Stimulated activated CD4-positive, alpha-beta T cell treated with anti-CD3 and anti-CD28 coated beads, Interleukin-15, amount 100 ng/mL, for 24 hours (primary cell): ENCODE measurements around the gene RASA3.
"Not testable (repeated sequence)": the region's sequence is repeated elsewhere in the genome, so short reads cannot be mapped to it uniquely, and the experiment has no call there.

ENCODE experiments used
- DNase-seq: peaks from one replicate; pipeline ENCODE4 v3.0.0-alpha.2; 2020

The RASA3 gene

DNA sequence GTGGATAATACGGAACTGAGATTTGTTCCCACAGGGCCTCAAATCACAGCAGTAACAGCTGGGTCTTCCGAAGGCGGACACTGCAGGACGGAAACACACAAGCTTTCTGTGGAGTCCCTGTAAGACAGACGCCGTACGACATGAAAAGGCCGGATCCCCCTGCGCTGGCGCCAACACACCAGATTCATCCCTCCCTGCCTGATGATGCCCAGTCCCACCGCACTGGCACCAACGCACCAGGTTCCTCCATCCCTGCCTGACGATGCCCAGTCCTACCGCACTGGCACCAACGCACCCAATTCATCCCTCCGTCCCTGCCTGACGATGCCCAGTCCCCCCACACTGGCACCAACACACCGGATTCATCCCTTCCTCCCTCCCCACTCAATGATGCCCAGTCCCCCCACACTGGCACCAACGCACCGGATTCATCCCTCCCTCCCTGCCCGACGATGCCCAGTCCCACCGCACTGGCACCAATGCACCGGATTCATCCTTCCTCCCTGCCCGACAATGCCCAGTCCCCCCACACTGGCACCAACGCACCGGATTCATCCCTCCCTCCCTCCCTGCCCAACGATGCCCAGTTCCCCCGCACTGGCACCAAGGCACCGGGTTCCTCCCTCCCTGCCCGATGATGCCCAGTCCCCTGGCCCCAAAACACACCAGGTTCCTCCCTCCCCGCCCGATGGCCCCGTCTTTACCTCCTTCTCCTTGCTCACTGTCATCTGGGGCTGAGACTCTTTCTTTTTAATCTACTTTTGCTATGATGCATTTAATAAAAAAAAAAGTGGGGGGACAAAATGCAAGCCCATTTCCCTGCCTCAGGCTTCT lies 55.1 kb downstream of the RASA3 start:
- DNase-seq, result no peak

GRCh38 chr13:114076329-114077090 lies 55.9 kb downstream of the RASA3 start:
- no peak for DNase-seq

DNA sequence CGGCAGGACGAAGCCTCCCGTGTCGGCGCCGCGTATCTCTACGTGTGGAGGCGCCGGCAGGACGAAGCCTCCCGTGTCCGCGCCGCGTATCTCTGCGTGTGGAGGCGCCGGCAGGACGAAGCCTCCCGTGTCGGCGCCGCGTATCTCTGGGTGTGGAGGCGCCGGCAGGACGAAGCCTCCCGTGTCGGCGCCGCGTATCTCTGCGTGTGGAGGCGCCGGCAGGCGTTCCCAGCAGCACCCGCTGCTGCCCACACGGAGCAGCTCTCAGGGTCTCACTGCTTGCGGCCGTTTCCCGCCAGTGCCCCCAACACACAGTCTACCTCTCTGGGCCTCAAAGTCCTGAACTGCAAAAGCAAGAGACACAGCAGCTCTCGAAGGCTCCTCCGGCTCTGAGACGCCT lies 56.6 kb downstream of the RASA3 start:
- not testable (repeated sequence) for DNase-seq

DNA sequence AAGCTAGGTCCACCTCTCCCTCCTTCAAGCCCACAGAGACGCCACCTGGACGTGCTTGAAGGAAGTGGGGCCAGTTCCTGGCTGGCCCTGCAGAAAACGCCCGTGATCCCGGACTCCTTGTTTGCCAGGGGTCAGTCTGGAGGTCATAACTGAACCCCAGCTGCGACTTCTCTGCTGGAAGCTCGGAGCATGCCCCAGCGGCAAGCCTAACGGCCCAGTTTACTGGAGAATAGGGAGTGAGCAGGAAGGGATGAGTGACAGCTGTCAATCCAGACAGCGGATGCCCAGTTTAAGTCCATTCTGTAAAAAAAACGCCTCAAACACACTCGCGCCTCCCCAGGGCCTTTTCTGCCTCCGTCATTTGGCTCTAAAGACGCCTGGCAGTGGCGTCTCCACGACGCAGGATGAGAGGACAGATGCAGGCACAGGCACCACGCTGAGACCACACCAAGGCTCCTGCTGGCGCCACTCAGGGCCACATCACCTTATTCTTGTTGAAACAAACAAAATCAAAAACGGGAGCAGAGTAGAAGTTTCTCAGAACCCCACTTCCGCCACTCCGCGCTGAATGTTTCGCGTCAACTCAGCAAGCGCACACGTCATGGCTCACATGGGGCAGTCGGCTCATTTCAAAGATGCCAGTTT lies 57.6 kb downstream of the RASA3 start:
- DNase-seq, result no peak

GRCh38 chr13:114073881-114074612 lies 58.4 kb downstream of the RASA3 start:
- no peak for DNase-seq

GRCh38 chr13:114072421-114072820 lies 60.0 kb downstream of the RASA3 start:
- DNase-seq, result no peak

GRCh38 chr13:114071991-114072390 lies 60.4 kb downstream of the RASA3 start:
- no peak for DNase-seq

DNA sequence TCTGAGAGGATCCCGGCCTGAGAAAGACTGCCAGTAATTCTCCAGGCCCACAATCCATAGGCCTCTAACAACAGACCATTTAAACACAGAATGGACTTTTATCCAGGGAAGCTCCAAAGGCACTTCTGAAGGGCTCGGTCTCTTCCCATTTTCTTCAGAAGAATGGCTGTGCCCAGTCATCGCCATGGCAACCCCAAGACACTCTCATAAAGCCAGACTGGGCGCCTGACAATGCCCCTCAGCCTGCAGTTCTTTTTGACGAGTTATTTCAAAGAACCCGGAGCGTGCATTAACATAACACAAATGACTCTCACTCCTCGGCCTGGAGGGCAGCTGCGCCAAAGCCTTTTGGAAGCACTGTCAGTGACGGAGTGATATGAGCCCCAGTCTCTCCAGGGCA lies 61.0 kb downstream of the RASA3 start:
- DNase-seq, result no peak

- no peak for DNase-seq
Observed at GRCh38 chr13:114070098-114070799, 62.2 kb downstream of the RASA3 start.

DNA sequence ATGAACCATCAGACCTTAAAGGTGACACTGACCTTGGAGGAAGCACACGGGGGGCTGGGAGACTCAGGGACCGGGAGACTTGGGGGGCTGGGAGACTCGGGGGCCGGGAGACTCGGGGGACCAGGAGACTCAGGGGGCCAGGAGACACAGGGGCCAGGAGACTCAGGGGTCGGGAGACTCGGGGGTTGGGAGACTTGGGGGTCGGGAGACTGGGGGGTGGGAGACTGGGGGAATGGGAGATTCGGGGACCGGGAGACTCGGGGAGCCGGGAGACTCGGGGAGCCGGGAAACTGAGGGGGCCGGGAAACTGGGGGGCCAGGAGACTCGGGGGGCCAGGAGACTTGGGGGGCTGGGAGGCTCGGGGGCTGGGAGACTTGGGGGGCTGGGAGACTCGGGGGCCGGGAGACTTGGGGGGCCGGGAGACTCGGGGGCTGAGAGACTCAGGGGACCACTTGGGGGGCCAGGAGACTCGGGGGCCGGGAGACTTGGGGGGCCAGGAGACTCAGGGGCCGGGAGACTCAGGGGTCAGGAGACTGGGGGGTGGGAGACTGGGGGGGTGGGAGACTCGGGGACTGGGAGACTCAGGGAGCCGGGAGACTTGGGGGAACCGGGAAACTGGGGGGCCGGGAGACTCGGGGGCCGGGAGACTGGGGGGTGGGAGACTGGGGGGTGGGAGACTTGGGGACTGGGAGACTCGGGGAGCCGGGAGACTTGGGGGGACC lies 62.9 kb downstream of the RASA3 start:
- DNase-seq, result no peak

- no peak for DNase-seq
Observed at GRCh38 chr13:114068656-114069318, 63.6 kb downstream of the RASA3 start.

GRCh38 chr13:114067886-114068651 lies 64.4 kb downstream of the RASA3 start:
- DNase-seq, result peak; percentile 70

DNA sequence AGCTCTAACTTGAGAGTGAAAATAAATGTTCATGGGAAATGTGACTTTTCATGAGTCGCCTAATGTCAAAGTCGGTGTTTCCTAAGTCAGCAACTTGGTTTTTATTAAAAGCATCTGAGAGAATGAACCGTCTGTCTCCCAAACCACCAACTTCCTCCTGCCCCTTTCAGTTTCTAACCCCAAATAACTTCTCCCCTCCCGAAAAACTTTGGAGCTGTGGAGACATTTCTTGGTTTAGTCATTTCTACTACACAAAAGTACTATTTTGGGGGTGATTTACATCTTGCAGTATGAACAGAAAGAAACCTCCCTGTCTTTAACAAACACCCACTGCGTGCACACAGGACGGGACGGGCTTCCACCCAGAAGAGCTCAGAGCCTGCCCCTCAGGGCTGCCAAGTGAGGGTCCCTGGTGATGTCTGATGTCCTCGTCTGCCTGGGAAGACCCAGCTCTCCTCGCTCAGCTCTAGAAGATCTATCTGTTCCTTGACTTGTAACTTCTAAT lies 65.0 kb downstream of the RASA3 start:
- peak; percentile 68 for DNase-seq

GRCh38 chr13:114066956-114067355 lies 65.5 kb downstream of the RASA3 start:
- DNase-seq, result no peak

- peak; percentile 50 for DNase-seq
Observed at GRCh38 chr13:114065926-114066774, 66.3 kb downstream of the RASA3 start.

- peak; percentile 90 for DNase-seq
Observed at GRCh38 chr13:114065141-114065925, 67.1 kb downstream of the RASA3 start.

DNA sequence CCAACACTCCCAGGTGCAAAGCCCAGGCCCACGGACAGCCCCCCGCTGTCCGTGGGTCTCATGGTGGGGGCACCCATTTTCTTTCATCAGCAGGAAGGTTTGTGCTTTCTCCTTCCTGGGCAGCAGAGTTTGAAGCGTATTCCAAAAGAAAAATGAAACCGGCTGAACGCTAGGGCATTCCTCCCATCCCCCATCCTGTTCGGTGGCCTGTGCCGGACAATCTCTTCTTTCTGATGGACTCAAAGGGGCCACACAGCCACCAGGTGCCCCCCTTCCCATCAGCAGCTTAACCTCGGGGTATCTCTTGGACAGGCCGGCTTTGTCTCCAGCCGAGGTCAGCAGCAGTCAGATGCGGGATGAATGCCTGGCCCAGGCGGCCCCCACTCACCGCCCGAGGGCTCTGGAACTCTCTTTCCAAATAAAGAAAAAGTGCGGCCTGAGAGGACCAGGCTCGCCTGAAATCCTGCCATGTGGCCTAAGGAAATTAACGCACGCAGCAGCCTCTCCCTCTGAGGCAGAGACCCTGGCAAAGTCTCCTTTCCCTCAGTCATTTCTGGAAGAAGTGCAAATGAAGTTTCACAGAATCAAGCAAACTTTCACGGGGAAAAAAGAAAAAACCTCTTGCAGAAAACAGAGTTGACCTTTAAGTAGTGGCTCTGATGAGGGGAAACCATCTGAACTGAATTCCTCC lies 67.8 kb downstream of the RASA3 start:
- DNase-seq, result peak; percentile 26
